G401 (cell line): ENCODE measurements around the gene PCDHB14. TPM values are rescaled to one million over a fixed set of nuclear protein-coding genes. Genes with fewer than 3 reads are reported as not detected.

Source experiments
- DNase-seq: peaks from one replicate; pipeline ENCODE4 v3.0.0-alpha.2; 2015; ENCODE audit warnings: low spot score
- in situ Hi-C: cut with HindIII; loops from 2 replicates; pipeline ENCODE4 v1.10.0; 2016; ENCODE audit warnings: low sequenced_read_pairs, mixed read lengths
- total RNA-seq: library from RNA; depleted of rRNA; stranded (reverse); fragments of >200 nt; shearing (Covaris generic); gene quantifications from 2 replicates; pipeline ENCODE4 v1.2.3, GENCODE V29; 2014; rRNA removed

PCDHB14 gene
- total RNA-seq, 1 experiment from 2014 or later = 0.27 TPM

DNA sequence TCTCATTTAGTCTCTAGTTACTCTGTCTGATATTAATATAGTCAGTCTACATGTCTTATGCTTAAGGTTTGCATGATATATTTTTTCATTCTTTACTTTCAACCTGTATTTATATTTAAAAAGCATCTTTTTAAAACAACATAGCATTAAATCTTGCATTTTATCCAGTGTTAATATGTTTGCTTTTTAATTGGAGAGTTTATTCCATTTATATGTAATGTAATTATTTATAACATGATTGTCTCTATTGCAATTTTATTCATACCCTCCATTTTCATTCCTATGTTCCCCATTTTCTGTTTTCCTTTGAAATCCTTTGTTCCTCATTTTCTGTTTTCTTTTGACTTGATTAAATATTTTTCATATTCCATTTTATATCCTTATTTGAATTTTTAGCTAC, 35.3 kb downstream of the PCDHB14 start:
- no peak for DNase-seq
- in situ Hi-C loops = no loop called here

DNA sequence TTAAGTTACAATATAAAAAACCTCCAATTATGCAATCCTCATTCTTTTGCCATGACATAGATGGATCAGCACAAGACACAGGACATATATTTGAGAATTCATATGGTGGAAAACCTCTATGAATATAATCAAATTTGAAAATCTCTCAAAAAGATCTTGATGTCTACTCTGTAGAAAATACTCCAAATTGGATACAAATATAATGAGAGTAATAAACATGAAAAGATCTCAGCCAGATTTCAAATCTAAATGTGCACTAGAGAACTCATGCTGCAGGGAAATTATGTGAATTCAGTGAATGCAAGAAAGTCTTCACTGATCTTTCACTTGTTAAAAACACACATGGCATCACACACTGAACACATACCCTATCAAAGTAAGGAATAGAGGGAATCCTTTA, 35.8 kb downstream of the PCDHB14 start:
- DNase-seq = no peak
- in situ Hi-C loops = no loop called here

DNA sequence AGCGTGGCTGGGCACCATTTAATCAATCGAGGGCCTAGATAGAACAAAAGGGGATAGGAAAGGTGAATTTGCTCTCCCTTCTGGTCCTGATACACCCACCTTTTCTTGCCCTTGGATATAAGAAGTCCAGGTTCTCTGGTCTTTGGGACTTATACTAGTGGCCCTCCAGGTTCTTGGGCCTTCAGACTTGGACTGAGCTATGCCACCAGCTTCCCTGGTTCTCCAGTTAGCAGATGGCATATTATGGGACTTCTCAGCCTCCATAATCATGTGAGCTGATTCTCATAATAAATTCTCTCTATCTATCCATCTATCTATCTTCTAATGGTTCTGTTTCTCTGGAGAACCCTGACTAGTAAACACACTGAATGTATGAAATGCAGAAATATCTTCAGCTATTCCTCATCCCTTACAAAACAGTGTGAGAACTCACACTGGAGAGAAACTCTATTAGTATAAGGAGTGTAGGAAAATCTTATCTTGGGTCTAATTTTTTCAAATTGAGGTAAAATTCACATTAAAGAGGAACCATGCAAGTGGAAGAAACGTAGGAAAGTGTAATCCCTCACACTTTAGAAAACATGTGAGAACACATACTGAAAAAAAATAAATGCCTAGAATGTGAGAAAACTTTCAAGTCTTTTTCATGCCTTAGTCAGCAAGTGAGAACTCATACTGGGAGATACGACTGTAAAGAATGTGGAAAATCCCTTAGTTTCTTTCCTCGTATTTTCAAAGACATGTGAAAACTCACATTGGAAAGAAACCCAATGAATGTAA, 37.5 kb downstream of the PCDHB14 start:
- in situ Hi-C loops = no loop called here

DNA sequence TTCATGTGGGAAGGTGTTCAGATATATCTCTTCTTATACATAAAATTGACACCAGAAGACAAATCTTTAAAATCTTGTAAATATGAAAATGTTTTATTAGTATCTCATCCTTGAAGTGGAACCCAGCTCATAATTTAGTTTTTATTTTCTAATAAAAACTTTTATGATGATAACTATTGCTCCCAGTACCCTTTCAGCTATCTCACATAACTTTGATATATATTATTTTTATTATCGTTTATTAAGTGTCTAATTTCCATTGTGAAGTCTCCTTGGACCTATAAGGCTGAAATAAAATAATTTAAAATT, 38.0 kb downstream of the PCDHB14 start:
- no peak for DNase-seq
- in situ Hi-C loops = no loop called here

More for the DNA sequence above, 37.5 kb downstream of the PCDHB14 start:
- DNase-seq = no peak

DNA sequence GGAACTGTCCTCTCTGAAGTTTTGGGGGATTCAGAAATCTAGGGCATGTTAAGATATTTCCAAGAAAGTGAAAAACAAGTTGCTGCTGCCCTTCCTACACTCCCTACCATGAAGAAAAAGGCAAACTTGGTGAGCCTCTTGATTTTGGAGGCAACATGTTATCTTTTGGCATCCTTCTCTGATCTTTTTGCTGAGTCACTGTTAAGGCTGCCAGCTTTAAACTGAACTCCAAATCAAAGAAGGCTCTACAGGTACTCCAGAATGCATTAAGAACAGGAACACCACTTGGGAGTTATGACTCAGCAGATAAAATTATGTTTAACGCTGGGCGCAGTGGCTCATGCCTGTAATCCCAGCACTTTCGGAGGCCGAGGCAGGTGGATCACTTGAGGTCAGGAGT, 46.1 kb downstream of the PCDHB14 start:
- DNase-seq = no peak
- in situ Hi-C loops = no loop called here

DNA sequence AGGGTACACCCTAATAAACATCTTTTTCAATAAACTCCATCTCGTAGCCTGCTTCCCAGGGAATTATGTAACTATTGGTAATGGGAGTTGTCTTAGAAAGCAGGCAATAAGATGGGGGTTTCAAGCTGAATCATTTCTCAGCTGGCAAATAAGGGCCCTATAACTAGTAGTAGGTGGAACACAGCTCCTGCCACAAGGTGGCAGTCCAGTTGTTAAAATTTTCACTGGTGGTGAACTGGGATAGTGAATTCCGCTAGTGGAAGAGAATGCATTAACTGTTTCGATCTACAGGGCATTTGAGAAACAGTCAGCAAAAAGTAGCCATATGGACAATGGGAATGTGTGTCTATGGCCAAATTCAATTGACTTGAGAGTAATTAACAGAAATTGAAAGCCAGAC, 49.8 kb downstream of the PCDHB14 start:
- DNase-seq = no peak
- in situ Hi-C loops = no loop called here

Other genes starting within 250 kb of the PCDHB14 start
- gene PCDHB1, start 172.0 kb upstream of the PCDHB14 start, total RNA-seq = not detected in 2 replicates
- gene PCDHB2, start 128.7 kb upstream of the PCDHB14 start, total RNA-seq = 11.6 and 17.6 TPM in 2 replicates
- gene PCDHB3, start 122.9 kb upstream of the PCDHB14 start, total RNA-seq = 0.92 and 2.4 TPM in 2 replicates
- 0.06 TPM in 1 of 2 replicates, not detected in the other for gene PCDHB4, start 101.5 kb upstream of the PCDHB14 start, total RNA-seq
- not detected in 2 replicates for gene PCDHB5, start 88.1 kb upstream of the PCDHB14 start, total RNA-seq
- gene PCDHB6, start 73.3 kb upstream of the PCDHB14 start, total RNA-seq = not detected in 2 replicates
- not detected in 2 replicates for gene PCDHB7, start 50.7 kb upstream of the PCDHB14 start, total RNA-seq
- 0.10 TPM in 1 of 2 replicates, not detected in the other for gene PCDHB8, start 45.6 kb upstream of the PCDHB14 start, total RNA-seq
- 0.25 and 1.3 TPM in 2 replicates for gene PCDHB16, start 41.0 kb upstream of the PCDHB14 start, total RNA-seq
- gene PCDHB9, start 36.2 kb upstream of the PCDHB14 start, total RNA-seq = 0.18 and 7.3 TPM in 2 replicates
- 0.44 TPM in 1 of 2 replicates, not detected in the other for gene PCDHB10, start 31.0 kb upstream of the PCDHB14 start, total RNA-seq
- 0.10 and 1.4 TPM in 2 replicates for gene PCDHB11, start 23.7 kb upstream of the PCDHB14 start, total RNA-seq
- not detected in 2 replicates for gene PCDHB12, start 14.6 kb upstream of the PCDHB14 start, total RNA-seq
- not detected in 2 replicates for gene PCDHB13, start 9.4 kb upstream of the PCDHB14 start, total RNA-seq
- gene PCDHB15, start 22.1 kb downstream of the PCDHB14 start, total RNA-seq = not detected in 2 replicates
- gene SLC25A2, start 80.7 kb downstream of the PCDHB14 start, total RNA-seq = not detected in 2 replicates
- gene TAF7, start 97.4 kb downstream of the PCDHB14 start, total RNA-seq = 131 and 164 TPM in 2 replicates
- not detected in 2 replicates for gene PCDHGA1, start 107.2 kb downstream of the PCDHB14 start, total RNA-seq
- not detected in 2 replicates for gene PCDHGA2, start 115.4 kb downstream of the PCDHB14 start, total RNA-seq
- gene PCDHGA3, start 120.5 kb downstream of the PCDHB14 start, total RNA-seq = not detected in 2 replicates
- gene PCDHGB1, start 126.8 kb downstream of the PCDHB14 start, total RNA-seq = not detected in 2 replicates
- gene PCDHGA4, start 131.7 kb downstream of the PCDHB14 start, total RNA-seq = 0.06 TPM in 1 of 2 replicates, not detected in the other
- 0.18 TPM in 1 of 2 replicates, not detected in the other for gene PCDHGB2, start 136.7 kb downstream of the PCDHB14 start, total RNA-seq
- 0.24 TPM in 1 of 2 replicates, not detected in the other for gene PCDHGA5, start 140.8 kb downstream of the PCDHB14 start, total RNA-seq
- gene PCDHGB3, start 146.9 kb downstream of the PCDHB14 start, total RNA-seq = not detected in 2 replicates
- gene PCDHGA6, start 150.5 kb downstream of the PCDHB14 start, total RNA-seq = 0.92 TPM in 1 of 2 replicates, not detected in the other
- gene PCDHGA7, start 159.4 kb downstream of the PCDHB14 start, total RNA-seq = not detected in 2 replicates
- gene PCDHGB4, start 164.4 kb downstream of the PCDHB14 start, total RNA-seq = not detected in 2 replicates
- not detected in 2 replicates for gene PCDHGA8, start 169.3 kb downstream of the PCDHB14 start, total RNA-seq
- gene PCDHGB5, start 174.6 kb downstream of the PCDHB14 start, total RNA-seq = not detected in 2 replicates
- gene PCDHGA9, start 179.4 kb downstream of the PCDHB14 start, total RNA-seq = not detected in 2 replicates
- not detected in 2 replicates for gene PCDHGB6, start 184.7 kb downstream of the PCDHB14 start, total RNA-seq
- gene PCDHGA10, start 189.6 kb downstream of the PCDHB14 start, total RNA-seq = 0.31 and 0.71 TPM in 2 replicates
- gene PCDHGB7, start 194.3 kb downstream of the PCDHB14 start, total RNA-seq = 0.68 TPM in 1 of 2 replicates, not detected in the other
- not detected in 2 replicates for gene PCDHGA11, start 197.7 kb downstream of the PCDHB14 start, total RNA-seq
- gene PCDHGA12, start 207.2 kb downstream of the PCDHB14 start, total RNA-seq = not detected in 2 replicates